H9 (cell line): ENCODE measurements around the gene BHLHA15. TPM values are rescaled to one million over a fixed set of nuclear protein-coding genes. Genes with fewer than 3 reads are reported as not detected.

Experiments
- DNase-seq: peaks from one replicate; pipeline ENCODE4 v3.0.0-alpha.2; 2017
- H2AFZ ChIP-seq: one replicate; pipeline ENCODE4 v1.6.1; 2013; ENCODE audit warnings: mild to moderate bottlenecking, low read length, control low read depth, moderate library complexity
- H2AK5ac ChIP-seq: 2 replicates; pipeline ENCODE4 v1.6.1; 2013; ENCODE audit warnings: low read length, control low read depth, mixed read lengths; ENCODE audit not compliant: insufficient read length
- H2BK120ac ChIP-seq: one replicate; pipeline ENCODE4 v1.6.1; 2013; ENCODE audit warnings: low read depth, mild to moderate bottlenecking, low read length, control low read depth, inconsistent platforms; ENCODE audit not compliant: poor library complexity, severe bottlenecking
- H2BK12ac ChIP-seq: 2 replicates; pipeline ENCODE4 v1.6.1; 2013; ENCODE audit warnings: low read length, control low read depth, mixed read lengths, low read depth; ENCODE audit not compliant: insufficient read length
- H2BK15ac ChIP-seq: 2 replicates; pipeline ENCODE4 v1.6.1; 2013; ENCODE audit warnings: low read depth, low read length, control low read depth
- H2BK20ac ChIP-seq: one replicate; pipeline ENCODE4 v1.6.1; 2013; ENCODE audit warnings: low read depth, mild to moderate bottlenecking, low read length, control low read depth, inconsistent platforms; ENCODE audit not compliant: poor library complexity, severe bottlenecking
- H2BK5ac ChIP-seq: 2 replicates; pipeline ENCODE4 v1.6.1; 2013; ENCODE audit warnings: low read length, control low read depth, mixed read lengths; ENCODE audit not compliant: insufficient read length
- H3K14ac ChIP-seq: 2 replicates; pipeline ENCODE4 v1.6.1; 2013; ENCODE audit warnings: low read length, control low read depth; ENCODE audit not compliant: insufficient read depth
- H3K18ac ChIP-seq: 2 replicates; pipeline ENCODE4 v1.6.1; 2013; ENCODE audit warnings: low read depth, mild to moderate bottlenecking, mixed read lengths, low read length, control low read depth; ENCODE audit not compliant: insufficient read length
- H3K23ac ChIP-seq: 2 replicates; pipeline ENCODE4 v1.6.1; 2013; ENCODE audit warnings: low read length, control low read depth, mixed read lengths, low read depth; ENCODE audit not compliant: insufficient read length
- H3K23me2 ChIP-seq: 2 replicates; pipeline ENCODE4 v1.6.1; 2013; ENCODE audit warnings: low read depth, mild to moderate bottlenecking, mixed read lengths, low read length, control low read depth; ENCODE audit not compliant: insufficient read length, poor library complexity, severe bottlenecking
- H3K27ac ChIP-seq: 2 replicates; pipeline ENCODE4 v1.5.1; 2013; ENCODE audit warnings: low read length, control low read depth, mixed read lengths, low read depth; ENCODE audit not compliant: insufficient read length
- H3K27me3 ChIP-seq: 2 replicates; pipeline ENCODE4 v1.6.1; 2013; ENCODE audit warnings: low read length, control low read depth, inconsistent platforms; ENCODE audit not compliant: insufficient read depth
- H3K4ac ChIP-seq: 2 replicates; pipeline ENCODE4 v1.6.1; 2013; ENCODE audit warnings: low read depth, mild to moderate bottlenecking, control low read depth, inconsistent platforms, low read length, moderate library complexity
- H3K4me1 ChIP-seq: 2 replicates; pipeline ENCODE4 v1.6.1; 2013; ENCODE audit warnings: low read length, control low read depth, inconsistent platforms; ENCODE audit not compliant: insufficient read depth
- H3K4me2 ChIP-seq: 2 replicates; pipeline ENCODE4 v1.6.1; 2013; ENCODE audit warnings: low read length, control low read depth, mixed read lengths; ENCODE audit not compliant: insufficient read length, insufficient read depth
- H3K56ac ChIP-seq: 2 replicates; pipeline ENCODE4 v1.6.1; 2013; ENCODE audit warnings: low read depth, mild to moderate bottlenecking, mixed read lengths, low read length, control low read depth; ENCODE audit not compliant: insufficient read length
- H3K79me1 ChIP-seq: 2 replicates; pipeline ENCODE4 v1.6.1; 2013; ENCODE audit warnings: low read depth, mild to moderate bottlenecking, moderate library complexity, low read length, control low read depth, inconsistent platforms; ENCODE audit not compliant: insufficient read depth, poor library complexity, severe bottlenecking
- H3K79me2 ChIP-seq: 2 replicates; pipeline ENCODE4 v1.6.1; 2013; ENCODE audit warnings: low read length, control low read depth, inconsistent platforms; ENCODE audit not compliant: insufficient read depth
- H3K9ac ChIP-seq: 2 replicates; pipeline ENCODE4 v1.6.1; 2013; ENCODE audit warnings: low read length, control low read depth, mixed read lengths; ENCODE audit not compliant: insufficient read length; ENCODE audit errors: extremely low read depth
- H3K9me3 ChIP-seq: one replicate; pipeline ENCODE4 v1.6.1; 2013; ENCODE audit warnings: low read depth, low read length, inconsistent platforms; ENCODE audit not compliant: control insufficient read depth
- H3T11ph ChIP-seq: one replicate; pipeline ENCODE4 v1.6.1; 2013; ENCODE audit warnings: mild to moderate bottlenecking, low read length, control low read depth, inconsistent platforms
- H4K20me1 ChIP-seq: one replicate; pipeline ENCODE4 v1.6.1; 2013; ENCODE audit not compliant: control insufficient read depth, insufficient read length, insufficient read depth
- H4K5ac ChIP-seq: 2 replicates; pipeline ENCODE4 v1.6.1; 2013; ENCODE audit warnings: low read depth, mild to moderate bottlenecking, mixed read lengths, low read length, control low read depth; ENCODE audit not compliant: insufficient read length
- H4K8ac ChIP-seq: replicated peaks from 2 replicates; pipeline ENCODE4 v1.6.1; 2013; ENCODE audit warnings: low read length, control low read depth, mixed read lengths, low read depth; ENCODE audit not compliant: insufficient read length
- H4K91ac ChIP-seq: 2 replicates; pipeline ENCODE4 v1.6.1; 2013; ENCODE audit warnings: low read depth, mild to moderate bottlenecking, moderate library complexity, mixed read lengths, low read length, control low read depth; ENCODE audit not compliant: insufficient read length
- H3K27ac Mint-ChIP-seq, 3 experiments: 2 replicates in 2 of 3; 3 replicates in 1 of 3; pipeline ENCODE4 v1.8.0; 2020 to 2021; ENCODE audit warnings: mixed read lengths in 3 of 3, mild to moderate bottlenecking in 1 of 3, moderate library complexity in 1 of 3
- H3K27me3 Mint-ChIP-seq: 2 replicates; pipeline ENCODE4 v1.8.0; 2021; ENCODE audit warnings: low read depth, mild to moderate bottlenecking, moderate library complexity, mixed read lengths
- H3K36me3 Mint-ChIP-seq, 3 experiments: 2 replicates in 2 of 3; 3 replicates in 1 of 3; pipeline ENCODE4 v1.8.0; 2020 to 2021; ENCODE audit warnings: low read depth in 3 of 3, mixed read lengths in 3 of 3; ENCODE audit not compliant: insufficient read depth in 1 of 3
- H3K4me1 Mint-ChIP-seq, 2 experiments: 2 replicates each; pipeline ENCODE4 v1.8.0; 2020; ENCODE audit warnings: mixed read lengths in 2 of 2
- H3K4me3 Mint-ChIP-seq, 2 experiments: 2 replicates in 1 of 2; 3 replicates in 1 of 2; pipeline ENCODE4 v1.8.0; 2020 to 2021; ENCODE audit warnings: mild to moderate bottlenecking in 2 of 2, mixed read lengths in 2 of 2, moderate library complexity in 1 of 2
- H3K9me3 Mint-ChIP-seq, 2 experiments: 2 replicates in 1 of 2; 3 replicates in 1 of 2; pipeline ENCODE4 v1.8.0; 2020; ENCODE audit warnings: mild to moderate bottlenecking in 2 of 2, mixed read lengths in 2 of 2, moderate library complexity in 1 of 2
- WGBS: extraction: QIAGEN DNeasy Blood & Tissue Kit; methylation state at CpG from one replicate; pipeline ENCODE4 v1.1.7; 2013; ENCODE audit warnings: missing lambda C conversion rate, low lambda C conversion rate, mixed read lengths; ENCODE audit not compliant: insufficient read length; ENCODE audit errors: extremely low coverage; 5-methylcytosine and 5-hydroxymethylcytosine counted together
- total RNA-seq: library from RNA; stranded (reverse); gene quantifications from 2 replicates; pipeline ENCODE4 v1.2.1, GENCODE V29; 2021
- TF ChIP-seq, protein P1 (sequence below): fragments of 200-600 bp; sonication (generic); conservative IDR thresholded peaks from 3 replicates; pipeline ENCODE4 v1.8.0; 2021; ENCODE audit warnings: antibody characterized with exemption, mild to moderate bottlenecking

The BHLHA15 gene
- total RNA-seq, 1 experiment from 2014 or later = 1.4 TPM

DNA sequence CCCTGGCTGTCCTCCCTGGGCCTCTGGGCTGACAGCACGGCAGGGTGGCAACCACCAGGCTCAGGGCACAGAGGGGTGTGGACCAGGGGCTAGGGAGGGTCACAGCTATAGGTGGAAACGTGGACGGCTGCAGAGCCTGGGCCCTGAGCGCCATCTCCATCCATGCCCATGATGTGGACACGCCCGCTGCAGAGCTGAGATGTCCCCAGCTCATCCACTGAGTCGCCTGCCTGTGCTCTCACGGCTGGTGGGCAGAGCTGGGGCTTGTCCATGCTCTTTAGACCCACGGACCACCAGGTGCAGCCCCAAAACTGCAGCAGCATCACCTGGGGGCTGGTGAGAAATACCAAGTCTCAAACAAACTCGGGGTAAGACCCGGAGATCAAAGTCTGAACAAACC, 24.7 kb downstream of the BHLHA15 start:
- H4K8ac ChIP-seq = no peak overlapping the region
- Mint-ChIP-seq H3K4me3 (no peak overlapping the region), H3K4me1 (no peaks in the 10 kb centered on the region), H3K27ac (peak overlapping the region in 1 of 3 experiments; percentile 72; a peak in 1 of 7 replicates), H3K9me3 (no peaks in the 10 kb centered on the region), H3K36me3 (peaks cover 0 to 3% (median 2%) of the 10 kb centered on the region in 3 experiments; a peak in 1 of 7 replicates), H3K27me3 (no peaks in the 10 kb centered on the region)
- H3K79me2 ChIP-seq = no peaks in the 10 kb centered on the region
- H3K56ac ChIP-seq = no peak overlapping the region
- H3K79me1 ChIP-seq = no peaks in the 10 kb centered on the region
- no peak overlapping the region for H3K9ac ChIP-seq
- H2AFZ ChIP-seq = no peak overlapping the region
- H3K27ac ChIP-seq = no peak overlapping the region
- H2AK5ac ChIP-seq = no peak overlapping the region
- no peak overlapping the region for H4K91ac ChIP-seq
- H3K4me2 ChIP-seq = no peak overlapping the region
- TF ChIP-seq, protein P1, sequence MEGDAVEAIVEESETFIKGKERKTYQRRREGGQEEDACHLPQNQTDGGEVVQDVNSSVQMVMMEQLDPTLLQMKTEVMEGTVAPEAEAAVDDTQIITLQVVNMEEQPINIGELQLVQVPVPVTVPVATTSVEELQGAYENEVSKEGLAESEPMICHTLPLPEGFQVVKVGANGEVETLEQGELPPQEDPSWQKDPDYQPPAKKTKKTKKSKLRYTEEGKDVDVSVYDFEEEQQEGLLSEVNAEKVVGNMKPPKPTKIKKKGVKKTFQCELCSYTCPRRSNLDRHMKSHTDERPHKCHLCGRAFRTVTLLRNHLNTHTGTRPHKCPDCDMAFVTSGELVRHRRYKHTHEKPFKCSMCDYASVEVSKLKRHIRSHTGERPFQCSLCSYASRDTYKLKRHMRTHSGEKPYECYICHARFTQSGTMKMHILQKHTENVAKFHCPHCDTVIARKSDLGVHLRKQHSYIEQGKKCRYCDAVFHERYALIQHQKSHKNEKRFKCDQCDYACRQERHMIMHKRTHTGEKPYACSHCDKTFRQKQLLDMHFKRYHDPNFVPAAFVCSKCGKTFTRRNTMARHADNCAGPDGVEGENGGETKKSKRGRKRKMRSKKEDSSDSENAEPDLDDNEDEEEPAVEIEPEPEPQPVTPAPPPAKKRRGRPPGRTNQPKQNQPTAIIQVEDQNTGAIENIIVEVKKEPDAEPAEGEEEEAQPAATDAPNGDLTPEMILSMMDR = no peak
- no peak overlapping the region for H3K23ac ChIP-seq
- H2BK120ac ChIP-seq = no peak overlapping the region
- H3K9me3 ChIP-seq = no peaks in the 10 kb centered on the region
- no peak overlapping the region for H3K18ac ChIP-seq
- no peaks in the 10 kb centered on the region for H4K20me1 ChIP-seq
- H3K4ac ChIP-seq = no peak overlapping the region
- H3K4me1 ChIP-seq = no peaks in the 10 kb centered on the region
- H4K5ac ChIP-seq = no peak overlapping the region
- no CpG with 5 or more reads among the region's 11 CpGs for WGBS
- no peaks in the 10 kb centered on the region for H3K27me3 ChIP-seq
- H3K14ac ChIP-seq = no peak overlapping the region; the same call in 1 of the 2 replicates
- no peak overlapping the region for H2BK20ac ChIP-seq
- H2BK15ac ChIP-seq = no peak overlapping the region
- H3T11ph ChIP-seq = no peak overlapping the region
- no peak overlapping the region for H2BK5ac ChIP-seq
- DNase-seq = no peak
- no peak overlapping the region for H2BK12ac ChIP-seq
- H3K23me2 ChIP-seq = peaks cover 2% of the 10 kb centered on the region
